T-cell (primary cell): Measurements from ENCODE around the gene ADAMTS10. TPM values are rescaled to one million over a fixed set of nuclear protein-coding genes. Genes with fewer than 3 reads are reported as not detected.

Experiments
- ATAC-seq, 4 experiments: fragments of 200-7000 bp in 3 of 4; fragments of 150-1000 bp in 1 of 4; cut with Tn5 transposase; replicated peaks in 1 of 4; 1 replicate in 3 of 4; 2 replicates in 1 of 4; pipeline ENCODE4 v1.10.0; 2021; ENCODE audit warnings: moderate library complexity in 3 of 4, mild to moderate bottlenecking in 2 of 4, moderate number of reproducible peaks in 1 of 4
- CTCF ChIA-PET, 2 donors: fragments of 300-600 bp; sonication (Branson Sonifier 250); formaldehyde crosslinking; loops; one replicate each; lab custom pipeline; 2022; ENCODE audit warnings: antibody characterized with exemption in 2 of 2; lab: Charles Lee
- POLR2A ChIA-PET, 2 donors: fragments of 300-600 bp; sonication (Branson Sonifier 250); formaldehyde crosslinking; loops; one replicate each; lab custom pipeline; 2022; ENCODE audit warnings: antibody characterized with exemption in 2 of 2; lab: Charles Lee
- DNase-seq, 35 experiments: peaks; one replicate each; pipeline versions ENCODE4 v3.0.0 to v3.0.0-alpha.2; 2013 to 2023
- H3K27ac ChIP-seq: one replicate; pipeline ENCODE4 v1.5.1; 2013; ENCODE audit warnings: low read length
- H3K27me3 ChIP-seq, 2 experiments: replicated peaks in 1 of 2; 1 replicate in 1 of 2; 2 replicates in 1 of 2; pipeline versions ENCODE4 v1.6.1 to v1.7.0; 2013; ENCODE audit warnings: low read length in 1 of 2, mixed read lengths in 1 of 2; ENCODE audit not compliant: control insufficient read depth in 2 of 2, insufficient read depth in 2 of 2; ENCODE audit errors: extremely low read depth in 1 of 2
- H3K36me3 ChIP-seq, 2 donors: 1 replicate in 1 of 2; 2 replicates in 1 of 2; pipeline versions ENCODE4 v1.6.1 to v1.7.0; 2013; ENCODE audit warnings: low read length in 1 of 2; ENCODE audit not compliant: control insufficient read depth in 2 of 2, insufficient read depth in 1 of 2; ENCODE audit errors: extremely low read depth in 1 of 2
- H3K4me1 ChIP-seq, 2 experiments: 1 replicate in 1 of 2; 2 replicates in 1 of 2; pipeline versions ENCODE4 v1.6.1 to v1.7.0; 2013; ENCODE audit warnings: low read length in 2 of 2, mixed read lengths in 1 of 2; ENCODE audit not compliant: insufficient read depth in 2 of 2, control insufficient read depth in 1 of 2; ENCODE audit errors: extremely low read depth in 1 of 2
- H3K4me3 ChIP-seq, 2 donors: 1 replicate in 1 of 2; 2 replicates in 1 of 2; pipeline versions ENCODE4 v1.5.1 to v1.7.0; 2013; ENCODE audit warnings: mild to moderate bottlenecking in 2 of 2, low read length in 1 of 2, moderate library complexity in 1 of 2; ENCODE audit not compliant: control insufficient read depth in 1 of 2; ENCODE audit errors: extremely low read depth in 1 of 2
- H3K9me3 ChIP-seq: 2 replicates; pipeline ENCODE4 v1.7.0; 2013
- H3K27ac Mint-ChIP-seq, 2 donors: one replicate each; pipeline ENCODE4 v1.8.0; 2020 to 2021; ENCODE audit warnings: mild to moderate bottlenecking in 2 of 2, mixed read lengths in 2 of 2
- H3K27me3 Mint-ChIP-seq, 2 donors: one replicate each; pipeline ENCODE4 v1.8.0; 2021 to 2022; ENCODE audit warnings: mixed read lengths in 2 of 2
- H3K36me3 Mint-ChIP-seq: one replicate; pipeline ENCODE4 v1.8.0; 2021; ENCODE audit warnings: mixed read lengths
- H3K4me1 Mint-ChIP-seq, 3 donors: one replicate each; pipeline ENCODE4 v1.8.0; 2020 to 2022; ENCODE audit warnings: mixed read lengths in 3 of 3, mild to moderate bottlenecking in 1 of 3
- H3K4me3 Mint-ChIP-seq, 3 donors: one replicate each; pipeline ENCODE4 v1.8.0; 2020 to 2022; ENCODE audit warnings: mild to moderate bottlenecking in 3 of 3, mixed read lengths in 3 of 3, moderate library complexity in 3 of 3
- H3K9me3 Mint-ChIP-seq, 3 donors: one replicate each; pipeline ENCODE4 v1.8.0; 2020 to 2022; ENCODE audit warnings: mixed read lengths in 3 of 3
- WGBS: methylation state at CpG from one replicate; pipeline ENCODE4 v1.1.5; 2013; ENCODE audit warnings: missing lambda C conversion rate; ENCODE audit not compliant: insufficient coverage; 5-methylcytosine and 5-hydroxymethylcytosine counted together
- total RNA-seq, 35 experiments: library from RNA in 6 of 35; stranded (reverse) in 6 of 35; fragments of 120-200 nt in 1 of 35; gene quantifications; one replicate each; pipeline versions ENCODE4 v1.2.1 to v1.2.4 and lab custom pipeline; 2013 to 2026

ADAMTS10 gene
- total RNA-seq, 5 donors from 2014 or later (not counting 1 experiment from before 2014, with no cell fraction given), result 57.2 to 103 (median 80.1) TPM

- Histone ChIP-seq H3K9me3 (no peaks in the 10 kb centered on the region), H3K27me3 (no peaks in the 10 kb centered on the region), H3K4me3 (no peak overlapping the region), H3K27ac (no peak overlapping the region), H3K4me1 (peaks cover 0 to 5% of the 10 kb centered on the region in 2 experiments), H3K36me3 (no peaks in the 10 kb centered on the region)
- ChIA-PET POLR2A (no interaction called here), CTCF (interaction anchor here in 1 of 2 donors (1.0 kb wide), 1 partner anchor 56 kb away, joined by 3 read pairs; no protein-coding TSS in a partner anchor)
- ATAC-seq (peak; percentile 7 to 55 (median 46)), DNase-seq (peak in 23 of 35 experiments; percentile 21 to 72 (median 45))
- peaks cover 0 to 5% (median 2%) of the 10 kb centered on the region in 3 donors for H3K4me1 Mint-ChIP-seq
- no peak overlapping the region for H3K4me3 Mint-ChIP-seq
- H3K27me3 Mint-ChIP-seq, result peaks cover 0 to 1% of the 10 kb centered on the region in 2 donors
- no peak overlapping the region for H3K27ac Mint-ChIP-seq
- no peaks in the 10 kb centered on the region for H3K9me3 Mint-ChIP-seq
- H3K36me3 Mint-ChIP-seq, result no peaks in the 10 kb centered on the region
- 88% methylated on average over 28 of the region's 34 CpGs for WGBS
These were observed 24.4 kb downstream of the ADAMTS10 start for GRCh38 chr19:8585894-8586750.

- ChIA-PET POLR2A (no interaction called here), CTCF (interaction anchor here in 1 of 2 donors (1.0 kb wide), 1 partner anchor 56 kb away, joined by 3 read pairs; no protein-coding TSS in a partner anchor)
- Histone ChIP-seq H3K4me1 (peaks cover 0 to 14% of the 10 kb centered on the region in 2 experiments), H3K27ac (no peak overlapping the region), H3K9me3 (no peaks in the 10 kb centered on the region), H3K27me3 (no peaks in the 10 kb centered on the region), H3K36me3 (no peaks in the 10 kb centered on the region), H3K4me3 (no peak overlapping the region)
- H3K27ac Mint-ChIP-seq, result no peak overlapping the region
- H3K9me3 Mint-ChIP-seq, result no peaks in the 10 kb centered on the region
- peaks cover 0 to 1% of the 10 kb centered on the region in 2 donors for H3K27me3 Mint-ChIP-seq
- DNase-seq (no peak), ATAC-seq (no peak)
- no peak overlapping the region for H3K4me3 Mint-ChIP-seq
- WGBS, result 94% methylated on average over 50 of the region's 71 CpGs
- H3K36me3 Mint-ChIP-seq, result no peaks in the 10 kb centered on the region
- peaks cover 0 to 4% (median 0%) of the 10 kb centered on the region in 3 donors for H3K4me1 Mint-ChIP-seq
These were observed 25.3 kb downstream of the ADAMTS10 start for GRCh38 chr19:8584965-8585893.

GRCh38 chr19:8580710-8581281 lies 29.7 kb downstream of the ADAMTS10 start:
- Histone ChIP-seq H3K27me3 (no peaks in the 10 kb centered on the region), H3K36me3 (no peaks in the 10 kb centered on the region), H3K9me3 (no peaks in the 10 kb centered on the region), H3K27ac (no peak overlapping the region), H3K4me1 (peaks cover 14 to 58% of the 10 kb centered on the region in 2 experiments), H3K4me3 (no peak overlapping the region)
- ChIA-PET CTCF (interaction anchor here (0.5 to 2.9 kb wide), 20 partner anchors 10 to 1942 kb away, joined by 3 to 28 read pairs (median 4); partner anchors contain the start of genes MARCHF2 (in 1 of the 2) and ZNF414 (in 1 of the 2)), POLR2A (interaction anchor here in 1 of 2 donors (0.6 kb wide), 1 partner anchor 61 kb away, joined by 3 read pairs; no protein-coding TSS in a partner anchor)
- WGBS, result under 1% methylated on average over 14 of the region's 21 CpGs
- peak; percentile 47 to 73 (median 64) for ATAC-seq
- H3K4me1 Mint-ChIP-seq, result peaks cover 31 to 40% (median 39%) of the 10 kb centered on the region in 3 donors
- H3K27me3 Mint-ChIP-seq, result no peaks in the 10 kb centered on the region
- no peaks in the 10 kb centered on the region for H3K9me3 Mint-ChIP-seq
- DNase-seq, result peak; percentile 62 to 94 (median 82)
- H3K4me3 Mint-ChIP-seq, result no peak overlapping the region
- no peak overlapping the region for H3K27ac Mint-ChIP-seq
- H3K36me3 Mint-ChIP-seq, result no peaks in the 10 kb centered on the region

- H3K27me3 ChIP-seq, result no peaks in the 10 kb centered on the region
- no peaks in the 10 kb centered on the region for H3K36me3 ChIP-seq
- Mint-ChIP-seq H3K4me3 (peak overlapping the region; percentile 61 to 88 (median 67)), H3K9me3 (no peaks in the 10 kb centered on the region), H3K27ac (peak overlapping the region; percentile 77 to 81), H3K27me3 (no peaks in the 10 kb centered on the region), H3K4me1 (peaks cover 52 to 61% (median 57%) of the 10 kb centered on the region in 3 donors), H3K36me3 (peaks cover 5% of the 10 kb centered on the region)
- WGBS, result 27% methylated on average over 15 of the region's 17 CpGs
- CTCF ChIA-PET, result interaction anchor here in 1 of 2 donors (0.5 to 2.8 kb wide), 10 partner anchors 8 to 224 kb away, joined by 3 to 28 read pairs (median 3); no protein-coding TSS in a partner anchor
- H3K4me1 ChIP-seq, result peaks cover 20 to 74% of the 10 kb centered on the region in 2 experiments
- H3K9me3 ChIP-seq, result no peaks in the 10 kb centered on the region
- H3K27ac ChIP-seq, result peak overlapping the region; percentile 9
- ATAC-seq (peak; percentile 17 to 50 (median 32)), DNase-seq (peak; percentile 47 to 90 (median 77))
- no peak overlapping the region for H3K4me3 ChIP-seq
- POLR2A ChIA-PET, result interaction anchor here in 1 of 2 donors (0.6 kb wide), 1 partner anchor 12 kb away, joined by 3 read pairs; no protein-coding TSS in a partner anchor
These were observed 31.8 kb downstream of the ADAMTS10 start for GRCh38 chr19:8578642-8579265.

- peaks cover 20 to 84% of the 10 kb centered on the region in 2 experiments for H3K4me1 ChIP-seq
- ATAC-seq (no peak), DNase-seq (no peak)
- WGBS, result no CpG with 5 or more reads among the region's 4 CpGs
- H3K27me3 ChIP-seq, result no peaks in the 10 kb centered on the region
- Mint-ChIP-seq H3K4me3 (peak overlapping the region; percentile 87 to 88 (median 88)), H3K36me3 (peaks cover 11% of the 10 kb centered on the region), H3K27ac (peak overlapping the region; percentile 87 to 99), H3K4me1 (peaks cover 62 to 69% (median 67%) of the 10 kb centered on the region in 3 donors), H3K27me3 (no peaks in the 10 kb centered on the region), H3K9me3 (no peaks in the 10 kb centered on the region)
- peak overlapping the region in 1 of 2 donors; percentile 81 for H3K4me3 ChIP-seq
- no peaks in the 10 kb centered on the region for H3K9me3 ChIP-seq
- no peaks in the 10 kb centered on the region for H3K36me3 ChIP-seq
- H3K27ac ChIP-seq, result peak overlapping the region; percentile 27
- POLR2A ChIA-PET, result interaction anchor here (0.5 to 0.6 kb wide), 3 partner anchors 10 to 1384 kb away, joined by 3 to 5 read pairs (median 3); no protein-coding TSS in a partner anchor
- CTCF ChIA-PET, result interaction anchor here in 1 of 2 donors (0.9 to 1.3 kb wide), 4 partner anchors 9 to 91 kb away, joined by 3 to 5 read pairs (median 3); no protein-coding TSS in a partner anchor
These were observed 32.8 kb downstream of the ADAMTS10 start for GRCh38 chr19:8577741-8578140.
